ENCODE results near the gene DIS3L2. TPM values are rescaled to one million over a fixed set of nuclear protein-coding genes. Genes with fewer than 3 reads are reported as not detected.

DIS3L2 gene
- total and polyA plus RNA-seq, 2 of the 8 experiments (the other 6 are each of a cell fraction or from before 2014, with no cell fraction given) = 11.5 to 21.6 TPM

DNA sequence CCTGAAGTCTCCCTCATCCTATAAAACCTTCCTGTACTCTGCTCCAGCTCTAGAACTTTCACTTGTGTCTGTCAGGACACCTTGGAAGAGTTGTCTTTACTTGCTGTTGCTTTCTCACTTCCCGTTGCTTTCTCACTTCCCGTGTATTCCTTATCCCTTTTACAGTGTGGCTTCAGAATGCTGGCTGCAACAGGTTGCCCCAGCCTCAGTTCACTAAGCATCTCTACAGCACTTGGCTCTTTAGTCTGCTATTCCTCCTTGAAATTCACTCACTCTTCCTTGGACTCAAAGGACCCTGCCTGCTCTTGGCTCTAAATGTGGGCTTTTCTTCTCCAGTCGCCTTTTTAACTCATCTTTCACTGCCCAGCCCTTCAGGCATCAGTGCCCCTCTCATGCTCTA, 254.5 kb downstream of the DIS3L2 start:
- ChIA-PET POLR2A (ENCODE audit: partially characterized antibody) (no interaction called here), CTCF (ENCODE audit: partially characterized antibody) (no interaction called here)
- no peaks in the 10 kb centered on the region for H3K79me2 ChIP-seq (ENCODE audit: control insufficient read depth in 1 of 2, insufficient read depth in 2 of 2, low read length in 2 of 2)
- H3K4me1 ChIP-seq (replicated peaks in 1 of 4; ENCODE audit: control insufficient read depth in 3 of 4, insufficient read depth in 4 of 4, low read length in 3 of 4) = no peaks in the 10 kb centered on the region
- H3K79me1 ChIP-seq (ENCODE audit: low read depth, low read length) = no peaks in the 10 kb centered on the region
- H3K14ac ChIP-seq (ENCODE audit: insufficient read length) = no peak overlapping the region
- no peak overlapping the region for H3K9ac ChIP-seq (replicated peaks in 1 of 4; ENCODE audit: extremely low read depth in 1 of 4, low read depth in 3 of 4, low read length in 3 of 4)
- no peak overlapping the region for H2BK12ac ChIP-seq (ENCODE audit: low read depth, low read length)
- H3K4ac ChIP-seq (replicated peaks; ENCODE audit: insufficient read length, low read depth, low read length) = no peak overlapping the region
- no peak for DNase-seq (ENCODE audit: low read depth in 1 of 2, low spot score in 2 of 2)
- no peaks in the 10 kb centered on the region for H4K20me1 ChIP-seq (replicated peaks in 1 of 2; ENCODE audit: control insufficient read depth in 1 of 2, insufficient read depth in 2 of 2, low read length in 2 of 2)
- no peak overlapping the region for H2BK15ac ChIP-seq (ENCODE audit: low read length)
- no peaks in the 10 kb centered on the region; the same call in 1 of the 2 replicates for H3K23me2 ChIP-seq (ENCODE audit: low read depth, low read length)
- H4K91ac ChIP-seq (replicated peaks; ENCODE audit: insufficient read length, low read length) = no peak overlapping the region
- H3K27me3 ChIP-seq (replicated peaks in 1 of 4; ENCODE audit: control insufficient read depth in 3 of 4, extremely low read depth in 1 of 4, insufficient read depth in 3 of 4, low read length in 3 of 4) = no peaks in the 10 kb centered on the region
- no peak overlapping the region for H2AK5ac ChIP-seq (ENCODE audit: low read depth, low read length)
- no peaks in the 10 kb centered on the region for H3K9me3 ChIP-seq (ENCODE audit: insufficient read depth in 2 of 2, low read depth in 1 of 2, low read length in 1 of 2)
- H3K36me3 ChIP-seq (ENCODE audit: control insufficient read depth in 2 of 4, insufficient read depth in 4 of 4, low read length in 3 of 4) = no peaks in the 10 kb centered on the region
- H2BK5ac ChIP-seq (ENCODE audit: low read depth, low read length) = no peak overlapping the region
- H2AFZ ChIP-seq (ENCODE audit: low read length) = no peak overlapping the region
- no peak overlapping the region for H3K4me2 ChIP-seq (ENCODE audit: insufficient read depth in 1 of 2, low read depth in 2 of 2, low read length in 2 of 2)
- H3K23ac ChIP-seq (ENCODE audit: insufficient read length) = no peak overlapping the region
- H3K27ac ChIP-seq (ENCODE audit: low read depth, low read length) = no peak overlapping the region
- no peak overlapping the region for H4K5ac ChIP-seq (ENCODE audit: insufficient read length, low read depth, low read length)
- H3K18ac ChIP-seq (ENCODE audit: extremely low read depth, low read length) = no peak overlapping the region
- H3K56ac ChIP-seq (replicated peaks; ENCODE audit: insufficient read length, low read depth, low read length) = no peak overlapping the region
- 79% methylated on average over 3 of the region's 3 CpGs; no CpG with 5 or more reads in 1 of the 2 experiments for WGBS, 2 experiments (ENCODE audit: extremely low coverage in 1 of 2, insufficient coverage in 1 of 2, insufficient read length in 1 of 2, insufficient replicate concordance in 2 of 2, low coverage in 1 of 2, low lambda C conversion rate in 2 of 2, missing lambda C conversion rate in 1 of 2)
- H2BK120ac ChIP-seq (replicated peaks; ENCODE audit: low read depth, low read length) = no peak overlapping the region
- H4K8ac ChIP-seq (ENCODE audit: extremely low read depth, insufficient read depth, low read length) = no peak overlapping the region
- no peak overlapping the region for H3K4me3 ChIP-seq (ENCODE audit: extremely low read depth in 1 of 4, insufficient read depth in 2 of 4, low read depth in 3 of 4, low read length in 4 of 4)
- no peak for FAIRE-seq
- no peak overlapping the region for H2BK20ac ChIP-seq (ENCODE audit: low read length)
- TF ChIP-seq TEAD4 (IDR thresholded peaks at IDR 0.05; ENCODE audit: low read depth, low read length) (no peak), SP4 (IDR thresholded peaks at IDR 0.05; ENCODE audit: low read length) (no peak), POLR2A (IDR thresholded peaks at IDR 0.05; ENCODE audit: control extremely low read depth in 1 of 2, low read depth in 2 of 2, low read length in 2 of 2) (no peak), SRF (IDR thresholded peaks at IDR 0.05; ENCODE audit: low read depth, low read length) (no peak), TAF1 (IDR thresholded peaks at IDR 0.05; ENCODE audit: low read depth, low read length) (no peak), TBP (IDR thresholded peaks at IDR 0.05; ENCODE audit: low read depth, low read length) (no peak), BCL11A (IDR thresholded peaks at IDR 0.05; ENCODE audit: low read depth in 2 of 2, low read length in 2 of 2) (no peak), SIN3A (conservative IDR thresholded peaks at IDR 0.05 in 1 of 2, IDR thresholded peaks at IDR 0.05 in 1 of 2; ENCODE audit: low read depth in 1 of 2, low read length in 2 of 2) (no peak), SIX5 (IDR thresholded peaks at IDR 0.05; ENCODE audit: low read depth, low read length) (no peak), RXRA (IDR thresholded peaks at IDR 0.05; ENCODE audit: insufficient read depth, low read depth, low read length) (no peak), SUZ12 (IDR thresholded peaks at IDR 0.05; ENCODE audit: low read length) (no peak), CBX8 (IDR thresholded peaks at IDR 0.05; ENCODE audit: borderline replicate concordance, low read depth, low read length) (no peak), NANOG (IDR thresholded peaks at IDR 0.05; ENCODE audit: insufficient read depth, low read depth, low read length, poor library complexity, severe bottlenecking) (no peak), SP1 (IDR thresholded peaks at IDR 0.05; ENCODE audit: low read depth, low read length) (no peak), TCF12 (IDR thresholded peaks at IDR 0.05; ENCODE audit: low read depth, low read length) (no peak), YY1 (IDR thresholded peaks at IDR 0.05; ENCODE audit: low read depth, low read length) (no peak)
- TF ChIP-seq, protein P1, sequence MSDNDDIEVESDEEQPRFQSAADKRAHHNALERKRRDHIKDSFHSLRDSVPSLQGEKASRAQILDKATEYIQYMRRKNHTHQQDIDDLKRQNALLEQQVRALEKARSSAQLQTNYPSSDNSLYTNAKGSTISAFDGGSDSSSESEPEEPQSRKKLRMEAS (IDR thresholded peaks at IDR 0.05) = no peak

Data from H1 (cell line).